Coronary artery (tissue), 2 donors: Measurements from ENCODE around the gene AUH.

Experiments used
- DNase-seq: peaks from one replicate; pipeline ENCODE4 v3.0.0-alpha.2; 2017; ENCODE audit warnings: low spot score
- H3K27ac ChIP-seq, 2 donors: fragments of 200-600 bp; sonication (generic); one replicate each; pipeline ENCODE4 v1.5.1; 2016 to 2019
- H3K4me3 ChIP-seq: fragments of 200-600 bp; sonication (generic); 2 replicates; pipeline ENCODE4 v1.5.1; 2016; ENCODE audit warnings: mild to moderate bottlenecking, moderate library complexity
- TF ChIP-seq, protein P1 (sequence below): fragments of 200-600 bp; sonication (generic); IDR thresholded peaks from one replicate; pipeline ENCODE4 v1.5.1; 2019; ENCODE audit warnings: antibody characterized with exemption

The AUH gene

DNA sequence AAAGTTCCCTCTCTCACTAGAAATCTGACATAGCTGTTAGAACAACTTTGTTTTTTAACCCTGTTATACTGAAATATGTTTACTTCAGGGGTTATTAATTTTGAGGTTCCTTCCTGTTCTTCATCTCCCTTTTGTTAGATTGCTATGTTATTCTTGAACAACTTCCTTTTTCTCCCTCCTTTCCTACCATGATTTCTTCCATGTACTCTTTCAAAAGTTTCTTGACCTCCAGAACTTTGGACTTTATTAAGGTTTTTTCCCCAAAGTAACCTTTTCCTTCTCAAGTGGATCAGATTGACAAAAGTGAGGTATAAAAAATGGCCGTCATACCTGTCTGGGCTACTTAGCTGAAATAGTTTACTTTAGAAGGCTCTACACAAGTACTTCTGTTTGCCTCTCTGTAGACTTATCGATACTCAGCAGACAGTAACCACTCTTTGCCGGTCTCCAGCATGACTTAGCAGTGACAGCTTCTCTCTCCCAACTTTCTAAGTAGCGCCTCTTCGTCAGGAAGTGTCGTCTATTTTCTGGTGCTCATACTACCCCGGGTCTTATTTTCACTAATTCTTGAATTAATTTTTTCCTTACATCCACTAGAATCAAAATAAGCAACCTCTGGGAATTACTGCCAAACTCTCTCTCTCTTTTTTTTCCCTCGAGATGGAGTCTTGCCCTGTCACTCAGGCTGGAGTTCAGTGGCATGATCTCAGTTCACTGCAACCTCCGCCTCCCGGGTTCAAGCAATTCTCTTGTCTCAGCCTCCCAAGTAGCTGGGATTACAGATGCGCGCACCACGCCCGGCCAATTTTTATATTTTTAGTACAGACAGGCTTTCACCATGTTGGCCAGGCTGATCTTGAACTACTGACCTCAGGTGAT lies 42.2 kb upstream of the AUH start:
- no peak for DNase-seq
- Histone ChIP-seq H3K4me3 (no peak overlapping the region), H3K27ac (no peak overlapping the region)
- TF ChIP-seq, protein P1, sequence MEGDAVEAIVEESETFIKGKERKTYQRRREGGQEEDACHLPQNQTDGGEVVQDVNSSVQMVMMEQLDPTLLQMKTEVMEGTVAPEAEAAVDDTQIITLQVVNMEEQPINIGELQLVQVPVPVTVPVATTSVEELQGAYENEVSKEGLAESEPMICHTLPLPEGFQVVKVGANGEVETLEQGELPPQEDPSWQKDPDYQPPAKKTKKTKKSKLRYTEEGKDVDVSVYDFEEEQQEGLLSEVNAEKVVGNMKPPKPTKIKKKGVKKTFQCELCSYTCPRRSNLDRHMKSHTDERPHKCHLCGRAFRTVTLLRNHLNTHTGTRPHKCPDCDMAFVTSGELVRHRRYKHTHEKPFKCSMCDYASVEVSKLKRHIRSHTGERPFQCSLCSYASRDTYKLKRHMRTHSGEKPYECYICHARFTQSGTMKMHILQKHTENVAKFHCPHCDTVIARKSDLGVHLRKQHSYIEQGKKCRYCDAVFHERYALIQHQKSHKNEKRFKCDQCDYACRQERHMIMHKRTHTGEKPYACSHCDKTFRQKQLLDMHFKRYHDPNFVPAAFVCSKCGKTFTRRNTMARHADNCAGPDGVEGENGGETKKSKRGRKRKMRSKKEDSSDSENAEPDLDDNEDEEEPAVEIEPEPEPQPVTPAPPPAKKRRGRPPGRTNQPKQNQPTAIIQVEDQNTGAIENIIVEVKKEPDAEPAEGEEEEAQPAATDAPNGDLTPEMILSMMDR: no peak

DNA sequence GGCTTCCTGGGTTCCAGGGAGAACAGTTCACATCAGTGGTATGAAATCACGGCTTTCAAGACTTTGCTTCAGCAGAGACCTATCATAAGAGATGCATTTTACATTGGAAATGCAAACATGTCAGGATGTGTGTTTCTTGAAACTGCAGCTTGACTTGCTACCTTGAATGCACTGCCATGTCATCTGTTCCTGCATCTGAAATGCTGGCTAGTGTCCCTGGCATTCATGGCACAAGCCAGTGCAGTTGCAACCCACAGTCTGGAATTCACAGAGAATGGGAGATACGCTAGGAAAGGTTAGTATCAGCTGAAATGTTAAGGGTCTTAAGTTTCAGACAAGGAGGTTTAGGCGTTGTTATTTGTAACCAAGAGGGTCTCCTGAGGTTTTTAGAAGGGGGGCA lies 37.2 kb upstream of the AUH start:
- H3K4me3 ChIP-seq: no peak overlapping the region
- TF ChIP-seq, protein P1: no peak
- no peak overlapping the region for H3K27ac ChIP-seq
- DNase-seq: no peak

DNA sequence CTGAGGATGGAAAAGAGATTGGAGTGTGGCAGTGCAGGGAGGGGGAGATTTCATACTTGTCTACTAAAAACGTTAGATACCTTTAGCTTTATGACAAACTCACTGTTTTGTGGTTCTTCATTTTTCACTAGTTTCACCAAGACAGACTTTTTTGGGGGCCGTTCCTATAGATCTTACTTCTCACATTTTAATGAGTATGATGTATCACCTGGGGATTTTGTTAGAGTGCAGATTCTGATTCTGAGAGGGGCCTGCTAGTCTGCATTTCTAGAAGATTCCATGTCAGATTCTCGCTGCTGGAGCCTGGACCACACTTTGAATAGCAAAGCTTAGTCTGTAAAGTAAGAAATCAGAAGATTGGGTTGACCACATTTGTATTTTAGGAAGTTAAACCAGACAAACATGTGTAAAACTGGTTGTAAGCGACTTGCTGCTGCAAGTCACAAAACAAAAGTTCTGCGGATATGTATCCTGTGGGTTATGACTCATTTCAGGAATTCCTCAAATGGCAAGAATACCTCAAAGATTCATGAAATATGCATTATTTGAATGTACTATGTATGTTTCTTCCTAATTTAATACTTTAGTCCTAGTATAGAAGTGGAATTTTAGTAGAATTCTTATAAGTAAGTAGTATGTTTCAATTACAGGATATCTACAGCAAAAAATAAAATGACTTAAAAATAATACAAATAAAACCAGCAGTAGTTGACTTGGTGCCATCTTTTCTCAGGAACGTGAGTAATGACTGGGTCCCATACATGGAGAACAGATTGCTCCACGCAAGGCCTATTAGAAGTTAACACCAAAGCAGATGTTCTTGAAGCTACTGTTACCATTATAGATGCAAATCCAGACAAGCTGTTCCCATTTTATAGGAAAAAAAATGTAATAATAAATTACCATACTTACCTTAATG lies 34.1 kb upstream of the AUH start:
- no peak overlapping the region for H3K4me3 ChIP-seq
- DNase-seq: no peak
- TF ChIP-seq, protein P1: no peak
- no peak overlapping the region for H3K27ac ChIP-seq

DNA sequence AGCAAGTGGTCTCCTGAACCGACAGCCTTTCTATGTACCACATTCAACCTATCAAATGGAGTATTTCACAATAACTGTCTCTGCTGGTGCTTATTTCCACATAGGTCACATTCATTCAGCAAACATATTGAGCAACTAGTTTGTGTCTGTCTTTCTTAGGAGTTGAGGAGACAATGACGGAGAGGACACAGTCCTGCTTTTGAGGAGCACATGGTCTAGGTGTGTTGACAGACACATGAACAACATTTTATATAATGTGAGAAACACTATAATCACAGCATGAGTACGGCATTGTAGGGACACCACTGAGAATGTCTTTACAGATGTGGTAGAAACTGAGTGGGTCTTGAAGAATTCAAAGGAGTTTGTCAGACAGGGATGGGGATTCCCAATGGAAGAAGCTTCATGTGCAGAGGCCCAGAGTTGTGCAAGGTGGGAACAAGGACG lies 33.4 kb upstream of the AUH start:
- Histone ChIP-seq H3K27ac (no peak overlapping the region), H3K4me3 (no peak overlapping the region)
- DNase-seq: no peak
- TF ChIP-seq, protein P1: no peak

DNA sequence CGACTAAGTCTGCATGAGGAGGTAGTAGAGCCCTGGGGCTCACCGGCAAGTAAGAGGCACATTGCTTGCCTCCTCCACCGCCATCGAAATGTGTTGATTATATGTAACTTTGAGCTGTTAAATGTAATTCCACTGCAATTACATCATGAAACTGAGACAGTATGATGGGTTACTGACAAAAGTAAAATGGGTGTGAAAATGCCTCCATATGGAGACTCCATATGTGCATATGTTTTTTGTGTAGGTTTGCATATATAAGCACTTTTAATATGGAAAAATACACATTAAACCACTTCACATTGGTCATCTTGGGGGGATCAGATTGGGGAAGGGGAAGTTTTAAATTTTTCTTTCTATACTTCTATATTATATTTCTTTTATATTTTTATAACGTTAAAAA lies 32.1 kb upstream of the AUH start:
- TF ChIP-seq, protein P1: no peak
- no peak overlapping the region for H3K27ac ChIP-seq
- DNase-seq: no peak
- no peak overlapping the region for H3K4me3 ChIP-seq

DNA sequence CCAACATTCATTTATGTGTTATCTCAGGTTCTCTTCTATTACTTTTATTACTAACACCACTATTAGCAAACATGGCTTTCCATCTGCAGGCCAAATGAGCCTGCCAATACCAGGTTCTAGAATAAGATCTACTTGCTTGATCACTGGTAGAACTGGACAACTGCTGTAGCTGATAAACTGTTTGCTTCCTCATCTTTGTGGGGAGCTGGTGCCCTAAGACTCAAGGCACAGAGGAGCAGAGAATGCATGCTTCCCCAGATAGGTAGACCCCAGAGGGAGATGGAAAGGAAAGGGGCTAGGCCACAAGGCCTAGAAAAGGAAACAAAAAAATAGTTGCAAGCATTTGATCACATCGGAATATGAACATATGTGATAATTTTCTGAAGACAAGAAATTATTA lies 30.7 kb upstream of the AUH start:
- Histone ChIP-seq H3K4me3 (no peak overlapping the region), H3K27ac (no peak overlapping the region)
- no peak for DNase-seq
- TF ChIP-seq, protein P1: no peak
